Vagina (tissue), 2 donors: ENCODE data around the gene SHROOM4. TPM values are rescaled to one million over a fixed set of nuclear protein-coding genes. Genes with fewer than 3 reads are reported as not detected.
A peak's percentile ranks its signal among the peaks of the same experiment; 100 is the strongest.

Experiments used
- DNase-seq, 2 donors: peaks; one replicate each; pipeline ENCODE4 v3.0.0-alpha.2; 2017; ENCODE audit errors: extremely low spot score in 2 of 2
- H3K27ac ChIP-seq: fragments of 200-600 bp; sonication (generic); one replicate; pipeline ENCODE4 v1.5.1; 2019
- H3K27me3 ChIP-seq: fragments of 200-600 bp; sonication (generic); one replicate; pipeline ENCODE4 v1.5.1; 2019
- H3K36me3 ChIP-seq, 2 donors: fragments of 200-600 bp; sonication (generic); one replicate each; pipeline ENCODE4 v1.5.1; 2017 to 2019
- H3K4me1 ChIP-seq: fragments of 200-600 bp; sonication (generic); one replicate; pipeline ENCODE4 v1.5.1; 2019
- H3K4me3 ChIP-seq, 2 donors: fragments of 200-600 bp; sonication (generic); 1 replicate in 1 of 2; 2 replicates in 1 of 2; pipeline ENCODE4 v1.5.1; 2016 to 2019
- H3K9me3 ChIP-seq: fragments of 200-600 bp; sonication (generic); one replicate; pipeline ENCODE4 v1.5.1; 2019
- POLR2A ChIP-seq, 2 donors: fragments of 450-650 bp; IDR thresholded peaks; one replicate each; pipeline ENCODE4 v1.6.1; 2017; ENCODE audit warnings: antibody characterized with exemption in 2 of 2, mild to moderate bottlenecking in 2 of 2, moderate library complexity in 2 of 2
- POLR2AphosphoS5 ChIP-seq, 2 donors: sonication (generic); formaldehyde crosslinking; IDR thresholded peaks; one replicate each; pipeline ENCODE4 v1.9.0; 2017; ENCODE audit warnings: antibody characterized with exemption in 2 of 2, mild to moderate bottlenecking in 2 of 2, low read depth in 1 of 2; ENCODE audit not compliant: insufficient read depth in 1 of 2
- intact Hi-C: fragments of 100-400 bp; cut with DNase I; formaldehyde crosslinking; loops from one replicate; pipeline ENCODE4 v1.15.1; 2023
- total RNA-seq: library from RNA; depleted of rRNA; stranded (reverse); fragments of >200 nt; gene quantifications from one replicate; pipeline ENCODE4 v1.2.3, GENCODE V29; 2016
- TF ChIP-seq, protein P1 (sequence below), 3 experiments: fragments of 450-650 bp in 2 of 3; fragments of 200-600 bp in 1 of 3; sonication (generic) in 1 of 3; IDR thresholded peaks; one replicate each; pipeline ENCODE4 v1.5.1; 2017 to 2019; ENCODE audit warnings: antibody characterized with exemption in 3 of 3, mild to moderate bottlenecking in 2 of 3, moderate library complexity in 2 of 3

SHROOM4 gene
- total RNA-seq, 1 donor from 2014 or later = 10.1 TPM

DNA sequence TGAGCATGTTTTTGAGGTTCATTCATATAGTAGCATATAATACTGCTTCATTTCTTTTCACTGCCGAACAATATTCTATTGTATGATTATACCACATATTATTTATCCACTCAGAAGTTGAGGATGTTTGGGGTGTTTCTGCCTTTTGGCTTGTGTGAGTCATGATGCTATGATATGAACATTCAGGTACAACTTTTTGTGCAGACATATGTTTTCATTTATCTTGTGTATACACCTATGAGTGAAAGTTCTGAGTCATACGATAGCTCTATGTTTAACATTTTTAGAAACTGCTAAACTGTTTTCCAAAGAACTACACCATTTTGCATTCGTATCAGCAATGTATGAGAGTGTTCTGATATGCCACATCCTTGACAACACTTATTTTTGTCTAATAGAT lies 57.7 kb downstream of the SHROOM4 start:
- no peaks in the 10 kb centered on the region for H3K36me3 ChIP-seq

DNA sequence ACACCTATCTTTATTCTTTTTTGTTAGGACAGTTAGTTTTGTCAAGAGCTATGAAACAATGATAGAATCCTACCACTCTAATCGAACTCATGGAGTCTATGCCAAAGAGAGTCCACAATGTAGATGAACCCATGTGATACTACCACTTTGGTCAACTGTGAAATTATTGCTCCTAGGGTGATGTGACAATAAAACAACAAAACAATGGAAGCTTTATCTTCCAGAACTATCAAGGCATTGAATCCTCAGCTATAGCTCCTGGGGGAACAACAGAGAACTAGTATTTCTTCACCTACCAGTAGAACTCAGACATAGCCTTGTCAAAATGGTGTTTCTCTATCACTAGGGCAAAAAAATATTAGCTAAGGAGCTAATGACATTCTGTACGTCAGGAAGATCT lies 62.9 kb downstream of the SHROOM4 start:
- H3K9me3 ChIP-seq = no peaks in the 10 kb centered on the region
- no peak overlapping the region for H3K27ac ChIP-seq
- H3K4me1 ChIP-seq = no peaks in the 10 kb centered on the region
- TF ChIP-seq POLR2AphosphoS5 (IDR thresholded peaks at IDR 0.05; ENCODE audit: insufficient read depth in 1 of 2, low read depth in 1 of 2) = no peak
- TF ChIP-seq, protein P1, sequence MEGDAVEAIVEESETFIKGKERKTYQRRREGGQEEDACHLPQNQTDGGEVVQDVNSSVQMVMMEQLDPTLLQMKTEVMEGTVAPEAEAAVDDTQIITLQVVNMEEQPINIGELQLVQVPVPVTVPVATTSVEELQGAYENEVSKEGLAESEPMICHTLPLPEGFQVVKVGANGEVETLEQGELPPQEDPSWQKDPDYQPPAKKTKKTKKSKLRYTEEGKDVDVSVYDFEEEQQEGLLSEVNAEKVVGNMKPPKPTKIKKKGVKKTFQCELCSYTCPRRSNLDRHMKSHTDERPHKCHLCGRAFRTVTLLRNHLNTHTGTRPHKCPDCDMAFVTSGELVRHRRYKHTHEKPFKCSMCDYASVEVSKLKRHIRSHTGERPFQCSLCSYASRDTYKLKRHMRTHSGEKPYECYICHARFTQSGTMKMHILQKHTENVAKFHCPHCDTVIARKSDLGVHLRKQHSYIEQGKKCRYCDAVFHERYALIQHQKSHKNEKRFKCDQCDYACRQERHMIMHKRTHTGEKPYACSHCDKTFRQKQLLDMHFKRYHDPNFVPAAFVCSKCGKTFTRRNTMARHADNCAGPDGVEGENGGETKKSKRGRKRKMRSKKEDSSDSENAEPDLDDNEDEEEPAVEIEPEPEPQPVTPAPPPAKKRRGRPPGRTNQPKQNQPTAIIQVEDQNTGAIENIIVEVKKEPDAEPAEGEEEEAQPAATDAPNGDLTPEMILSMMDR (IDR thresholded peaks at IDR 0.05) = no peak
- no peak for TF ChIP-seq POLR2A (IDR thresholded peaks at IDR 0.05)
- H3K36me3 ChIP-seq = no peaks in the 10 kb centered on the region
- DNase-seq = no peak
- intact Hi-C loops = no loop called here
- no peaks in the 10 kb centered on the region for H3K27me3 ChIP-seq
- no peak overlapping the region for H3K4me3 ChIP-seq

More for the DNA sequence above, 57.7 kb downstream of the SHROOM4 start:
- TF ChIP-seq, protein P1 (IDR thresholded peaks at IDR 0.05) = no peak
- TF ChIP-seq POLR2AphosphoS5 (IDR thresholded peaks at IDR 0.05; ENCODE audit: insufficient read depth in 1 of 2, low read depth in 1 of 2) (no peak), POLR2A (IDR thresholded peaks at IDR 0.05) (no peak)
- intact Hi-C loops = no loop called here
- no peak for DNase-seq
- Histone ChIP-seq H3K4me1 (no peaks in the 10 kb centered on the region), H3K4me3 (no peak overlapping the region), H3K27ac (no peak overlapping the region), H3K27me3 (no peaks in the 10 kb centered on the region), H3K9me3 (no peaks in the 10 kb centered on the region)

DNA sequence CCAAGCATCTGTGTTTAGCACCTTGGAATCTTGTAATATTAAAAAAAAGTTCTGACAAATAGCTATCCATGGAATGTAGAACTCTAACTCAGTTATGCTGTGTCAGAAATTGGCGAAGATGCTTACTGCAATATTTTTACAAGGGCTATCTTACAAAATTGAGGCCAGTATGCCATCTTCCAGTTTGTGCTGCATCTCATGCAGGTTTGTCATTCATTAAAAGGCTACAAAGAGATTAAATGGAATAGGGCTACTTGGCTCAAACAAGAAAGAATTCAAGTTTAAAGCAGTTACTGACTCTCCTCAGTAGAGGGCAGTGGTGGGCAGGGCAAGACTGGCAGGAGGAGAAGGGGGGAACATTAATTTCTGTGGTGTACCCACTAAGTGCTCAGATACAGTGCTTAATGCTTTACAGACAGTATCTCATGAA lies 66.5 kb downstream of the SHROOM4 start:
- no peak for TF ChIP-seq POLR2AphosphoS5 (IDR thresholded peaks at IDR 0.05; ENCODE audit: insufficient read depth in 1 of 2, low read depth in 1 of 2)
- TF ChIP-seq, protein P1 (IDR thresholded peaks at IDR 0.05) = peak in 2 of 3 experiments; percentile 13 to 38

DNA sequence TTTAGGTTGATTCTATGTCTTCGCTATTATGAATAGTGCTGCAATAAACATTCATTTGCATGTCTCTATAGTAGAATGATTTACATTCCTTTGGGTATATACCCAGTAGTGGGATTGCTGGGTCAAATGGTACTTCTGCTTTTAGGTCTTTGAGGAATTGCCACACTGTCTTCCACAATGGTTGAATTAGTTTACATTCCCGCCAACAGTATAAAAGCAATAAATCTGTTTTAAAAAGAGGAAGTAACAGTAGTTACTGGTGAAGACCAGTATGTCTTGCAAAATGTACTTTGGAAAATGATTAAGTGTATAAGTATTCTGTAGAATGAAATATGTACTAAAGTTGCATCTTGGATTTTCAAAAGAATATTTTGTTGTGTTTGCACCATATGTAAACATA lies 77.3 kb downstream of the SHROOM4 start:
- no peak for TF ChIP-seq POLR2A (IDR thresholded peaks at IDR 0.05)
- TF ChIP-seq, protein P1 (IDR thresholded peaks at IDR 0.05) = no peak
- no peaks in the 10 kb centered on the region for H3K36me3 ChIP-seq
- intact Hi-C loops = no loop called here
- no peaks in the 10 kb centered on the region for H3K4me1 ChIP-seq
- H3K27me3 ChIP-seq = no peaks in the 10 kb centered on the region
- H3K4me3 ChIP-seq = no peak overlapping the region
- no peak overlapping the region for H3K27ac ChIP-seq
- no peaks in the 10 kb centered on the region for H3K9me3 ChIP-seq
- no peak for DNase-seq

More for the DNA sequence above, 66.5 kb downstream of the SHROOM4 start:
- no peak for DNase-seq
- no peaks in the 10 kb centered on the region for H3K9me3 ChIP-seq
- H3K27ac ChIP-seq = no peak overlapping the region
- H3K27me3 ChIP-seq = no peaks in the 10 kb centered on the region
- intact Hi-C loops = no loop called here
- no peaks in the 10 kb centered on the region for H3K36me3 ChIP-seq
- no peak overlapping the region for H3K4me3 ChIP-seq
- no peaks in the 10 kb centered on the region for H3K4me1 ChIP-seq

DNA sequence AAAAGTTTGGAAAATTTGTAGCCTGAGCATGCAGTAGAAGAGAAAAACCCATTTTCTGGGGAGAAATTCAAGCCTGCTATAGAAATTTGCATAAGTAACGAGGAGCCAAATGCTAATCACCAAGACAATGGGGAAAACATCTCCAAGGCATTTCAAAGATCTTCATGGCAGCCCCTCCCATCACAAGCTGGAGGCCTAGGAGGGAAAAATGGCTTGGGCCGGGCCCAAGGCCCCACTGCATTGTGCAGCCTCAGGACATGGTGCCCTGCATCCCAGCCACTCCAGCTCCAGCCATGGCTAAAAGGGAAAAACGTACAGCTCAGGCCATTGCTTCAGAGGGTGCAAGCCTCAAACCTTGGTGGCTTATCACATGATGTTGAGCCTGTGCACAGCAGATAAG lies 87.7 kb downstream of the SHROOM4 start:
- H3K27me3 ChIP-seq = no peaks in the 10 kb centered on the region
- H3K27ac ChIP-seq = no peak overlapping the region
- DNase-seq = no peak
- intact Hi-C loops = no loop called here
- no peaks in the 10 kb centered on the region for H3K4me1 ChIP-seq
- no peaks in the 10 kb centered on the region for H3K9me3 ChIP-seq
- H3K4me3 ChIP-seq = no peak overlapping the region
- no peaks in the 10 kb centered on the region for H3K36me3 ChIP-seq
- no peak for TF ChIP-seq POLR2AphosphoS5 (IDR thresholded peaks at IDR 0.05; ENCODE audit: insufficient read depth in 1 of 2, low read depth in 1 of 2)
- TF ChIP-seq, protein P1 (IDR thresholded peaks at IDR 0.05) = no peak
- no peak for TF ChIP-seq POLR2A (IDR thresholded peaks at IDR 0.05)
